Uterus (tissue), 2 donors: ENCODE measurements around the gene C1QTNF5.

Experiments used
- POLR2A ChIP-seq, 2 donors: fragments of 450-650 bp; IDR thresholded peaks; one replicate each; pipeline ENCODE4 v1.6.1; 2016; ENCODE audit warnings: antibody characterized with exemption in 2 of 2, mild to moderate bottlenecking in 1 of 2, moderate library complexity in 1 of 2
- TF ChIP-seq, protein P1 (sequence below), 4 experiments: fragments of 200-600 bp in 2 of 4; fragments of 450-650 bp in 2 of 4; sonication (generic) in 2 of 4; IDR thresholded peaks; one replicate each; pipeline ENCODE4 v1.5.1; 2016 to 2019; ENCODE audit warnings: antibody characterized with exemption in 4 of 4, mild to moderate bottlenecking in 2 of 4, moderate library complexity in 1 of 4

DNA sequence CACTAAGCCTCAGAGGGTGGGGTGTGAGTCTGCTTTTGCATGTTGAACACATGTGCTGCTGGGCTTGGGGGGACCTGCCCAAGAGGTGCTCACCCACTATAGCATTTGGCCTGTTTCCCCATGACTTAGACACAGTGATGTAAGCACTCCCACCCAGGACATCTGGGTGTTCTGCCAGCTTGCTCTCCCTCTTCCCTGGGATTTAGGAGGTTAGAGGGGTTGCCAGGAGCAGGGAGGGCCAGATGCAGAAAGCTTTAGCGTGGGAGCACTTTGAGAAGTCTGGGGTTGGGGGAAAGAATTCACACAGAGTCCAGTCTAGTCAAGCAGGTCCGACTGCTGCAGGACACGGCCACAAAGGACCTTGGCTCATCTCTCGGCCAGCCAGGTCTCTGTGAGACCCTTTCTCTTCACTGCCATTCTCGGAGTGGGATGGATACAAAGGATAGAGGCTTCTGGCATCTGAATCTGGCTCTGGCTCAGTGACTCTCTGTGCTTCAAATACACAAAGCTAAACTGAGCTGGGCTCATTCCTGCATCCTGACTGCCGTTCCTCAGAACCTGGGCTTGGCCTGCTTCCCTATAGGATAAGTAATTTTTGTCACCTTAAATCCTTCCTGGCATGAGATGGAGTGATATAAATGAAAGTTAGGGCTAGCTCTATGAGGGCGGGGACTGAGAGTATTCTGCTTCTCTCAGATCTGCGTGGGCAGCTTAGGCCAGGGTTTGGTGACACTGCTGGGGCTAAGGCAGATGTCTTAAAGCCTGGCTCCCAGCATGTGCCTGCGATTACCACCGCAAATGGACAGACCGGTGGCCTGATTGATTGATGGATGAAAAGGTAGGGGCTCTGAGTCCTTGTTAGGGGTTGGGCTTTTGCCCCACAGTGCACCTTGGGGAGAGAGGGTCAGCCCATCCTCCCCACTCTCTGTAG is 26.3 kb upstream of the C1QTNF5 start:
- TF ChIP-seq, protein P1, sequence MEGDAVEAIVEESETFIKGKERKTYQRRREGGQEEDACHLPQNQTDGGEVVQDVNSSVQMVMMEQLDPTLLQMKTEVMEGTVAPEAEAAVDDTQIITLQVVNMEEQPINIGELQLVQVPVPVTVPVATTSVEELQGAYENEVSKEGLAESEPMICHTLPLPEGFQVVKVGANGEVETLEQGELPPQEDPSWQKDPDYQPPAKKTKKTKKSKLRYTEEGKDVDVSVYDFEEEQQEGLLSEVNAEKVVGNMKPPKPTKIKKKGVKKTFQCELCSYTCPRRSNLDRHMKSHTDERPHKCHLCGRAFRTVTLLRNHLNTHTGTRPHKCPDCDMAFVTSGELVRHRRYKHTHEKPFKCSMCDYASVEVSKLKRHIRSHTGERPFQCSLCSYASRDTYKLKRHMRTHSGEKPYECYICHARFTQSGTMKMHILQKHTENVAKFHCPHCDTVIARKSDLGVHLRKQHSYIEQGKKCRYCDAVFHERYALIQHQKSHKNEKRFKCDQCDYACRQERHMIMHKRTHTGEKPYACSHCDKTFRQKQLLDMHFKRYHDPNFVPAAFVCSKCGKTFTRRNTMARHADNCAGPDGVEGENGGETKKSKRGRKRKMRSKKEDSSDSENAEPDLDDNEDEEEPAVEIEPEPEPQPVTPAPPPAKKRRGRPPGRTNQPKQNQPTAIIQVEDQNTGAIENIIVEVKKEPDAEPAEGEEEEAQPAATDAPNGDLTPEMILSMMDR (IDR thresholded peaks at IDR 0.05), result no peak
- TF ChIP-seq POLR2A (IDR thresholded peaks at IDR 0.05), result no peak
